Middle frontal gyrus (tissue), 1 donor: ENCODE data around the gene PIK3CB.
"Not testable (repeated sequence)": the region's sequence is repeated elsewhere in the genome, so short reads cannot be mapped to it uniquely, and the experiment has no call there.

Source experiments
- DNase-seq: peaks from one replicate; pipeline ENCODE4 v3.0.0-alpha.2; 2015; ENCODE audit warnings: low spot score; ENCODE audit errors: extremely low spot score

Gene PIK3CB

DNA sequence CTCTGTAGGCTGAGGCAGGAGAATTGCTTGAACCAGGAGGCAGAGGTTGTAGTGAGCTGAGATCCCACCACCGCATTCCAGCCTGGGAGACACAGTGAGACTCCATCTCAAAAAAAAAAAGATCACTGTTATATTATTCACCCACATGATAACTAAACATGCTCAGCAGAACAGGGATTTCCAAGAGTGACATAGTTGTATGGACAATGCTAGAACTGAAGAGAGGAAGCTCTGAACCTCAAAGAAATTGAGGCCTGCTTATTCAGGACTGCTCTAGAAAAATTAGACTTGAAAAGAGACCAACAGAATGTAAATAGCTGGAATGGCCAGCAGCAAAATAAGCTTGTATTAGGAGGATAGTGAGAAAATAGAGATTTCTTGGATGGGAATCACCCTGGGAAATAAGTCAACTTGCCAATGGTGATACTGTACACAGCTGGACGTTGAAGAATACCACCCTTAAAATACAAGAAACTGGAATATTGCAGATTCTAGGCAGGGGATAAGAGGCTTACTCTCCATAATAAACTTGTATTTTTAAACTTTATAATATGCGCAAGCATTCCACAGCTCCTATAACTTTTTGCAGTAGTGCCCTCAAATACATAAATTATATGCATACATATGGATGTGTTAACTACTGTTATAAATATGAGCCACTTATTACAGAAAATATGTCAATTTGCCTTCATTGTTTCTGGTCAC is 28.2 kb downstream of the PIK3CB start:
- DNase-seq: no peak

DNA sequence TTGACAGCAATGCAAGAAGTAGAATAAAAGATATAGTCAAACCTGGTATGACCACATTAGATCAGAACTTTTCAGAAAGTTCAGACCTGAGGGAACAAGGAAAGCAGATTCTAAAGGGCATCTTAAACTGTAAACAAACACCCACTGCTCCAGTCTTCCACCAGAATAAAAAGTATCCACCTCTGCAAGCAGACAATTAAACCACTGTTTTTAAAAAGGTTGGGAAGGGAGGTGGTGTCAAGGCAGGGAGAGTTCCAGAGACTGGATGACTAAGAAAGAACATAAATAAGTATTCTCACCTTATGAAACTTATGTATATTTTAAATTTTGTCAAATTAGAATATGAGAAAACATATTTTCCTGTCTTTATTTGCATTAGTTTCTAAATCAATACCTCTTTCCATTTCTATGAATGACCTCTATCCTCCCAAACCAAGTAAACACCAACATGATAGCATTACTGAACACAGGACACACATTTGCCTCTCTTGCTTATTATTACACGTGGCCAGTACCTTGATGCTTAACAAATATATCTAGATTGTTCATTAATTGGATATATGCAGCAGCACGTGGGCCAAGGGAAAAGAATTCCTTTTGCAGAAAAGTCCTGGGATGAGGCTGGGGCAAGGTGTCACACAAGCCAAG is 31.6 kb downstream of the PIK3CB start:
- no peak for DNase-seq

GRCh38 chr3:138802223-138802622 is 32.5 kb downstream of the PIK3CB start:
- DNase-seq: not testable (repeated sequence)

DNA sequence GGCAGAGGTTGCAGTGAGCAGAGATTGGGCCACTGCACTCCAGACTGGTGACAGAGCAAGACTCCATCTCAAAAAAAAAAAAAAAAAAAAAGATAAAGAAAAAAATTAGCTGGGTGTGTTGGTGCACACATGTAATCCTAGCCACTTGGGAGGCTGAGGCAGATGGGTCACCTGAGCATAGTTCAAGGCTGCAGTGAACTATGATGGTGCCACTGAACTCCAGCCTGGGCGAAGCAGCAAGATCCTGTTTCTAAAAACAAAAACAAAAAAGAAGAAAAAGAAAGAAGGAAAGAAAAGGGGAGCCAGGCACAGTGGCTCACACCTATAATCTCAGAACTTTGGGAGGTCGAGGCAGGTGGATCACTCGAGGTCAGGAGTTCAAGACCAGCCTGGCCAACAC is 32.9 kb downstream of the PIK3CB start:
- no peak for DNase-seq

DNA sequence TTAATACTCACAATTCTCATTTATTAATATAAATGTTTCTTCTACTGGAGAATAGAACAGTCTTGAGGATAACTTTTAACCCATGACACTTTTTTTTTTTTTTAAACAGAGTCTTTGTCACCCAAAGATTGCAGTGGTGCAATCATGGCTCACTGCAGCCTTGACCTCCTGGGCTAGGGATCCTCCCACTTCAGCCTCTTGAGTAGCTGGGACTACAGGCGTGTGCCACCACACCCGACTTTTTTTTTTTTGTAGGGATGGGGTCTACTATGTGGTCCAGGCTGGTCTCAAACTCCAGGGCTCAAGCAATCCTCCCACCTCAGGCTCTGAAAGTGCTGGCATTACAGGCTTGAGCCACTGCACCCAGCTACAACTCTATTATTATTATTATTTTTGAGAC is 34.5 kb downstream of the PIK3CB start:
- no peak for DNase-seq

DNA sequence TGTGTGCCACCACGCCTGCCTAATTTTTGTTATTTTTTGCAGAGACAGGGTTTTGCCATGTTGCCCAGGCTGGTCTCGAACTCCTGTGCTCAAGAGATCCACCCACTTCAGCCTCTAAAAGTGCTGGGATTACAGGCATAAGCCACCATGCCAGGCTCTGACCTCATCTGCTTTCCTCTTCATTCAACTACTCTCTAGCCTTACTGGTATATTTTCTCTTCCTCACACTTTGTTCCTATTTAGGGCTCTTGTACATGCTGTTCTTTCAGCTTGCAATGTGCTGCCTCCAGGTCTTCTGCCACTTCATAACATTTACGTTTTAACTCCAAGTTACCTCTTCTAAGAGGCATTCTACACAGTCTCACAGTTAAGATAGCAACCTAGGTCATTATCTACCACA is 34.9 kb downstream of the PIK3CB start:
- DNase-seq: peak; percentile 61

DNA sequence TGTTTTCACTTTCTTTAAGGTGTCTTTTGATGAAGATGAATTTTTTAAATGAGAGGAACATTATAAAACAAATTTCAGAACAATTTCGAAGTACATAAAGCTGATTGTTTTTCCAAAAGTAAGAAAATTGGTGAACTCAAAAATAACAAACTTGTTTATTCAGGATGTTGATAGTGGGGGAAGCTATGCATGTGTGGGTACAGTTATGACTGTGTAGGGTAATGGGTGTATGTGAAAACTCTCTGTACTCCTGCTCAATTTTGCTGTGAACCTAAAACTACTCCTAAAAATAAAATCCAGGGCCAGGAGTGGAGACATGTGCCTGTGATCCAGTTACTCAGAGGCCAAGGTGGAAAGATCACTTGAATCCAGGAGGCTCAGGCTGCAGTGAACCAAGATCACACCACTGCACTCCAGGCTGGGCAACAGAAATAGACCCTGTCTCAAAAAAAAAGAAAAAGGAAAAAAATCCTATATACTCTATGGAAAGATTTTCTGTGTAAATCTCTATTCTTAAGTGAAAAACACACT is 37.2 kb downstream of the PIK3CB start:
- DNase-seq: no peak

GRCh38 chr3:138796761-138797160 is 38.0 kb downstream of the PIK3CB start:
- DNase-seq: no peak

GRCh38 chr3:138786788-138787271 is 47.9 kb downstream of the PIK3CB start:
- no peak for DNase-seq

- DNase-seq: no peak
These were observed 48.8 kb downstream of the PIK3CB start for GRCh38 chr3:138785951-138786350.

GRCh38 chr3:138785362-138785857 is 49.3 kb downstream of the PIK3CB start:
- DNase-seq: not testable (repeated sequence)

GRCh38 chr3:138782755-138783154 is 52.0 kb downstream of the PIK3CB start:
- DNase-seq: no peak

DNA sequence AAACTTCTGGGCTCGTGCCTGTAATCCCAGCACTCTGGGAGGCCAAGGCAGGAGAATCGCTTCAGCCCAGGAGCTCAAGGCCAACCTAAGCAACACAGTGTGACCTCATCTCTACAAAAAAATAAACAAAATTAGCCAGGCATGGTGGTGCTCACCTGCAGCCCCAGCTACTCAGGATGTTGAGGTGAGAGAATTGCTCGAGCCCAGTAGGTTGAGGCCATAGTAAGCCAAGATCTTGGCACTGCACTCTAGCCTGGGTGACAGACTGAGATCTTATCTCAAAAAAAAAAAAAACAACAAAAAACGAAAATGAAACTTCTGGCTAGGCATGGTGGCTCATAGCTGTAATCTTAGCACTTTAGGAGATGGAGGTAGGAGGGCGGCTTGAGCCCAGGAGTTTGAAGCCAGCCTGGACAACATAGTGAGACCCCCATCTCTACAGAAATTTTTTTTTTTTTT is 53.7 kb downstream of the PIK3CB start:
- no peak for DNase-seq

DNA sequence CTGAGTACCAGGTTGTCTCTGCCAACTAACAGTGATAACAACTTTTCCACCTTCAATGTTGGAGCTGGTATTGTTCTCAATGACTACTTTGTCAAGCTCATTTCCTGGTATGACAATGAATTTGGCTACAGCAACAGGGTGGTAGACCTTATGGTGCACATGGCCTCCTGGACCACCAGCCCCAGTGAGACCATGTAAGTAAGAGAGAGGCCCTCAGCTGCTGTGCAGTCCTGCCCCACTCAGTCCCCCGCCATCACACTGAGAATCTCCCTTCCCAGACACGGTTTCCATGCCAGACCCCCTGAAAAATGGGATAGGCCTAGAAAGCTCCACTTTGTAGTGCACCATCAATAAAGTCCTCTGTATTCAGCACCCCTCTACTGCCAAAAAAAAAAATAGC is 56.1 kb downstream of the PIK3CB start:
- DNase-seq: no peak

GRCh38 chr3:138776961-138777360 is 57.8 kb downstream of the PIK3CB start:
- DNase-seq: no peak

GRCh38 chr3:138775254-138775595 is 59.5 kb downstream of the PIK3CB start:
- no peak for DNase-seq

DNA sequence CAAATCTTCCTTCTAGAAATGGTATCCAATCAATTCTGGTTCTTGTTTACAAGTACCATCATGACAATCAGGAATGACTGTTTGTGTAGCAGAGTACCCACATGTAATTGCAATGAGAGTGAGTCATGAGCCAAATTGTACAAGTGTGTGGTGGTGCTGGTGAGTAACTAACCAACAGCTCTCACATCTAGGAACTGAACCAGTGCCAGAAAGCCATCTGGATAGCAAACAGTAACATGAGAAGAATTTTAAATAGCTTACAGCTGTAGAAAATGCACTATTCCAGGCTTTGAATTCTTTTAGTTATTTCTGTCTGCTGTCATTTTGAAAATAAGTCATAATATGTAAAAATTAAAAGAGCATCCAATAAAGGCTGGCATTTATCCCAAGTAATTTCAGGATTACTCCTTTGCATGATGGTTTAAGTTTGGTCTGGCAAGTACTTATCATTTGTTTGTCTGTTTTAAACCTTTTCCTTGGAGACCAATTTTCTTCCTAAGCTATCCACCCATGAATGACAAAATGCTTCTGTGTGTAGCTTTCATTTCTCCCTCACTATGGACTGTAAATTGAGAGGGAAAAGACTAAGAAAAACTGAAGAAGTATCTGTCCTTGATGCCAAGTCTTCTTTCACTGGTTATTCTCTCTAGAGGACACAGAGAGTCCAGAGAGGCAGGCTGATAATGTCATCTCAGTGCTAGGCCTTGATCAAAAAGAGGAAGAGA is 60.0 kb downstream of the PIK3CB start:
- DNase-seq: peak; percentile 81

DNA sequence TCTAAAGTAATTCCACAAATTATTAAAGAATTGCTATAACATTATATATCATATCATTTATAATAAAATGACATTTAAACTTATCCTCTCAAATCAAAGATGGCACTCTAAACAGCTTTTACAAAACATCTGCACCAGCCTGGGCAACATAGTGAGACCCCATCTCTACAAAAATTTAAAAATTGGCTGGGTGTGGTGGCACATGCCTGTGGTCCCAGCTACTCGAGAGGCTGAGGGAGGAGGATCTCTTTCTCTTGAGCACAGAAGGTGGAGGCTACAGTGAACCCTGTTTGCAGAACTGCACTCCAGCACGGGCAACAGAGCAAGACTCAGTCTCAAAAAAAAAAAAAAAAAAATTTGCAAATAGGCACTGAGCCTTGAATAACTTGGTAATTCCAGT is 63.1 kb downstream of the PIK3CB start:
- no peak for DNase-seq

DNA sequence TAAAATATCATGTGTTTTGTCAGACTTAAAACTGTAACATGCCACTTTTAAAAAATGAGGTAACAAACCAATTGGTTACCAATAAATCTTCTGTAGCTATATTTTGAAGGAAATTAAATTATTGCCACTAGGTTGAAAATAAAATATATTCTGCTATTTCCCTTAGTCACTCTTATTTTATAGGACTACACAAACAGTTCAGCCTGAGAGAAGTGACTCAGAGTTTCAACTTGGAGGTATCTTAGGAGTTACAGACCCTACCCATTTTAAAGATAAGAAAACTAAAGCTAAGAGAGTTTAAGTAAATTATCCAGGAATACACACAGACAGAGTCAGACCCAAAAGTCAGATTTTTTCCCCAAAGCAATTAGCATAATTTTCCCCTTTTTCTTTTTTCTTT is 65.1 kb downstream of the PIK3CB start:
- DNase-seq: no peak

DNA sequence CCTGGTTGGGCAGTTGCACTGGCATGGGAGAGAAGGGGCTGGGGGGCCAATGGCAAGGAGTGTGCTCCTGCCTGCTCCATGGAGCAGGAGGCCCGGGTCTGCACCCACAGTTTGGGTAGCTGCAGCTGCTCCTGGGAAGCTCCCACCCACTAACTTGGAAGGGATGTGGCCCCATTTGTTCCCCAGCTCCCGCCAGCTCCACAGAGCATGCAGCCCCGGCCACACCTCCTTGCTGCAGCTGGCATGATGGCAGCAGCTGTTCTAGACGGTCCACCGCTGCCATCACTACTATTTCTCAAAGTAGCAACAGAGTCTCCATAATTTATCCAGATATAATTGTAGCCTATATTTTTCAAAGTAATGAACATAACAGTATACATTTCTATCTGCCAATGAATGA is 65.8 kb downstream of the PIK3CB start:
- no peak for DNase-seq

- no peak for DNase-seq
These were observed 66.6 kb downstream of the PIK3CB start for GRCh38 chr3:138768125-138768524.
